ENCODE results near the gene FBN1.

FBN1 gene

DNA sequence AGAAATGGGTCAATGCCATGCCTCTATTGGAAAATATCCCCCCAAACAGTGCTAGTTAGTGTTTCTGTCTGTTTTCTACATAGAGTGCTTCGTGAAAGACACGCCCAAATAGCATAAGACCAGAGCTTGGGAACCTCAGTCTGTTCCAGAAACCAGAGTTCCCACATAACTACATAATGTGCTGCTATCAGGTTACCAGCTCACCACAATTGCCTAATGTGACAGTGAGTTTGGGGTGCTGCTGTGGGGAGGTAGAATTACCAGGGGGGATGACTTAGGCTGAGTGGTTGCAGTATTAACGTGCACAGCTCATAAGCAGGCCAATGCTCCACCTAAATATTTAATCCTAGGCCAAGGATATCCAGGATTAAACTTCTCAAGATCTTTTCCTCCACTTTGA lies 275.0 kb downstream of the FBN1 start:
- no peak overlapping the region for H3K4me3 ChIP-seq (ENCODE audit: low read depth, low read length)
- H3K9me3 ChIP-seq (ENCODE audit: severe bottlenecking) = no peaks in the 10 kb centered on the region
- H3K36me3 ChIP-seq = no peaks in the 10 kb centered on the region
- TF ChIP-seq, protein P1, sequence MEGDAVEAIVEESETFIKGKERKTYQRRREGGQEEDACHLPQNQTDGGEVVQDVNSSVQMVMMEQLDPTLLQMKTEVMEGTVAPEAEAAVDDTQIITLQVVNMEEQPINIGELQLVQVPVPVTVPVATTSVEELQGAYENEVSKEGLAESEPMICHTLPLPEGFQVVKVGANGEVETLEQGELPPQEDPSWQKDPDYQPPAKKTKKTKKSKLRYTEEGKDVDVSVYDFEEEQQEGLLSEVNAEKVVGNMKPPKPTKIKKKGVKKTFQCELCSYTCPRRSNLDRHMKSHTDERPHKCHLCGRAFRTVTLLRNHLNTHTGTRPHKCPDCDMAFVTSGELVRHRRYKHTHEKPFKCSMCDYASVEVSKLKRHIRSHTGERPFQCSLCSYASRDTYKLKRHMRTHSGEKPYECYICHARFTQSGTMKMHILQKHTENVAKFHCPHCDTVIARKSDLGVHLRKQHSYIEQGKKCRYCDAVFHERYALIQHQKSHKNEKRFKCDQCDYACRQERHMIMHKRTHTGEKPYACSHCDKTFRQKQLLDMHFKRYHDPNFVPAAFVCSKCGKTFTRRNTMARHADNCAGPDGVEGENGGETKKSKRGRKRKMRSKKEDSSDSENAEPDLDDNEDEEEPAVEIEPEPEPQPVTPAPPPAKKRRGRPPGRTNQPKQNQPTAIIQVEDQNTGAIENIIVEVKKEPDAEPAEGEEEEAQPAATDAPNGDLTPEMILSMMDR (IDR thresholded peaks at IDR 0.05; ENCODE audit: low read depth, low read length) = no peak
- DNase-seq = no peak
- no peaks in the 10 kb centered on the region for H3K27me3 ChIP-seq (ENCODE audit: insufficient read depth, low read depth, severe bottlenecking)
- no peak overlapping the region for H3K27ac ChIP-seq

DNA sequence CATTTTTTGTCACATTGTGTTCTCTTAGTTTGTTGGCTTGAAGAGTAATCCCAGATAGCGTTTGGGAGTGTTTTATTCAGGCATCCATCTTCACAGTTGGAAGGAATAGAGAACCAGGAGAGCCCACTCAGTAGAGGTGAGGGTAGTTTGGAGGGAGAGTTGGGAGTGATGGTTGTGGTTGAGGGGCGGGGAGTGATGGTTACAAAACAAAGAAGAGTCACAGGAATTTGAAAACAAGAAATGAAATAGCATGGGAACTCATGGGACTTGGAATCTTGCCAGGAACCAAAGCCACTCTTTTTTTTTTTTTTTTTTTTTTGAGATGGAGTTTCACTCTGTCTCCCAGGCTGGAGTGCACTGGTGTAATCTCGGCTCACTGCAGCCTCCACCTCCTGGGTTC lies 278.0 kb downstream of the FBN1 start:
- no peaks in the 10 kb centered on the region for H3K36me3 ChIP-seq
- H3K27me3 ChIP-seq (ENCODE audit: insufficient read depth, low read depth, severe bottlenecking) = no peaks in the 10 kb centered on the region
- TF ChIP-seq, protein P1 (IDR thresholded peaks at IDR 0.05; ENCODE audit: low read depth, low read length) = no peak
- H3K27ac ChIP-seq = no peak overlapping the region
- no peak overlapping the region for H3K4me3 ChIP-seq (ENCODE audit: low read depth, low read length)
- no peaks in the 10 kb centered on the region for H3K9me3 ChIP-seq (ENCODE audit: severe bottlenecking)
- DNase-seq = no peak

DNA sequence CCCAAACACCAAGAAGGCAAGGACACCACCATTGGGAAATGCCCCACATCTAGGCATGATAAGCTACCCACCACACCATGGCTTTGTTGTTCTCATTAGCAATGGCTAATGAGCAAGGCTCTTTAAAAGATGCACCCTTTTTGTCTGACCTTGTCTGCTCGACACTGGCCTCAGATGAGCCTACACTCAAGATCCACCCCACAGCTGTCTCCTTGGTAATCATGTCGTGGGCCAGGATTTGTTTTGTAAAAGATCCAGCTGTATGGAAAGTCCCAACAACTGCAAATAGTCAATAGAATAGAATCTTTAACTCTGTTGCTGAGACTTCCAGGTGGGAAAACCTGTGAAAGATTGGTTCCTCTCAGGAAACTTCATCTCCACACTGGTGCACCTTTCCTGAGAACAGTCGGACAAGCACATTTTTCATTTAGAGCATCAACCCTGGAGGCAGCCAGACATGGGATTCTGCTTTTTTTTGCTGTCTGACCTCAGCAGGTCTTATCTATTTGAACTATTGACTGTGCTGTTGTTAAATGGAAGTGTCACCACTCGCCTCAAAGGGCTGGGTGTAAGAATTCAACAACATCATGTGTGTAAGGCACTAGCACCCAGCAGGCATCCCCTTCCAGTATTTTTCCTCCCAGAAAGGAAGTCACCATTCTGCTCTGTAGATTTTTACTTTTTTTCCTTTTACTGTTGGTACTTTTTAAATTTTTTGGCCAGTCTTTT lies 278.8 kb downstream of the FBN1 start:
- TF ChIP-seq, protein P1 (IDR thresholded peaks at IDR 0.05; ENCODE audit: low read depth, low read length) = no peak
- no peak overlapping the region for H3K4me3 ChIP-seq (ENCODE audit: low read depth, low read length)
- H3K36me3 ChIP-seq = no peaks in the 10 kb centered on the region
- H3K9me3 ChIP-seq (ENCODE audit: severe bottlenecking) = no peaks in the 10 kb centered on the region
- no peak for DNase-seq
- no peak overlapping the region for H3K27ac ChIP-seq
- H3K27me3 ChIP-seq (ENCODE audit: insufficient read depth, low read depth, severe bottlenecking) = no peaks in the 10 kb centered on the region

DNA sequence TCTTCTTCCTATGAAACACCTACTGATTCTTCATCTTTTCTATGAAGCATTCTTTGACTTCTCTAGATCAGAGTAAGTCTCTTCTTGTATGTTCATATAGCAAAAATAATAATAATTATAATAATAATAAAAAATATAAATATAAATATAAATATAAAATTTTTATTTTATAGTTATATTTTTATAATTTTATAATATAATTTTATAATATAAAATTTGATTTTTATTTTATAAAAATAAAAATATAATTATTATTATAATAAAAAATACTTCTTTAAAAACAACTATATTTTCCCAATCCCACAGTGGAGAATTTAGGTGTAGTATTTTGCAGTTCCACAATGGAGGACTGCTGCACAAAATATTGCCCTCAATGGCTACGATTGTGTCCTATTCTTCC lies 279.9 kb downstream of the FBN1 start:
- H3K27ac ChIP-seq = no peak overlapping the region
- no peaks in the 10 kb centered on the region for H3K9me3 ChIP-seq (ENCODE audit: severe bottlenecking)
- no peak for DNase-seq
- H3K36me3 ChIP-seq = no peaks in the 10 kb centered on the region
- H3K27me3 ChIP-seq (ENCODE audit: insufficient read depth, low read depth, severe bottlenecking) = no peaks in the 10 kb centered on the region
- no peak overlapping the region for H3K4me3 ChIP-seq (ENCODE audit: low read depth, low read length)
- TF ChIP-seq, protein P1 (IDR thresholded peaks at IDR 0.05; ENCODE audit: low read depth, low read length) = no peak

DNA sequence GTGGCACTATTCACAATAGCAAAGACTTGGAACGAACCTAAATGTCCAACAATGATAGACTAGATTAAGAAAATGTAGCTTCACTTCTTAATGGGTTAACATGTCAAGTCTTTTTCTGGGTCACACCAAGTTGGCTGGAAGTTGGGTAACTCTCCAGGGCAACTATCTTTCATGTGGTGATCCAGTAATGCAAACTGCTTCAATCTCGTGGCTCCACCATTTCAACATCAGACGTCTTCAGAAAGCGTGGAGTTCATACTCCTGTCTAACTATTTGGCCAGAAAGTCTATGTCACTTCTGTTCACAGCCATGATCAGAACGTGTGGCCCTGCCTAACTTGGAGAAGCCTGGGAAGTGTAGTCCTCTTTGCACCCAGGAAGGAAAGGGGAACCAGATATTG lies 282.0 kb downstream of the FBN1 start:
- Histone ChIP-seq H3K9me3 (ENCODE audit: severe bottlenecking) (no peaks in the 10 kb centered on the region), H3K4me3 (ENCODE audit: low read depth, low read length) (no peak overlapping the region), H3K27ac (no peak overlapping the region), H3K27me3 (ENCODE audit: insufficient read depth, low read depth, severe bottlenecking) (no peaks in the 10 kb centered on the region), H3K36me3 (no peaks in the 10 kb centered on the region)
- TF ChIP-seq, protein P1 (IDR thresholded peaks at IDR 0.05; ENCODE audit: low read depth, low read length) = no peak
- no peak for DNase-seq

DNA sequence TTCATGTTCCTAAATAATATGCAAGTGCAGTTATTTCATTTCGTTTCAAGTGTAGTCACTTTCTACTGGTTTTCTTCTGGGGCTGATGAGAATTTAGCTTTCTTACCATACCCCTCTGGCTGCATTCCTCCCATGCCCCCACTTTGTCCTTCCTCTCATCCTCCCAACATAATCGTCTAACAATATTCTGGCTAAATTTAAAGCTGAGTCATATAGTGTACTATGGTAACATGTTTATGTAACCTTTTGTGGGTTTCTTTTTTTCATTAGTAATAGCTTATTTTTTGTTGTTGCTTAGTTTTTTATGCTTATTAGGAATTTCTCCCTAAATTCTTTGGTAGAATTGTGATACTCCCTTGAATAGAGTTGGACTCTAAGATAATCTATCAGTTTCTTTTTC lies 283.8 kb downstream of the FBN1 start:
- Histone ChIP-seq H3K36me3 (no peaks in the 10 kb centered on the region), H3K4me3 (ENCODE audit: low read depth, low read length) (no peak overlapping the region), H3K27ac (no peak overlapping the region), H3K9me3 (ENCODE audit: severe bottlenecking) (no peaks in the 10 kb centered on the region), H3K27me3 (ENCODE audit: insufficient read depth, low read depth, severe bottlenecking) (no peaks in the 10 kb centered on the region)
- DNase-seq = no peak
- TF ChIP-seq, protein P1 (IDR thresholded peaks at IDR 0.05; ENCODE audit: low read depth, low read length) = no peak
